Upper lobe of left lung (tissue), 6 donors: Measurements from ENCODE around the gene CORO6. TPM values are rescaled to one million over a fixed set of nuclear protein-coding genes. Genes with fewer than 3 reads are reported as not detected.

Experiments used
- ATAC-seq, 2 donors: fragments of 200-7000 bp; cut with Tn5 transposase; one replicate each; pipeline ENCODE4 v1.9.1; 2022; ENCODE audit warnings: mild to moderate bottlenecking in 2 of 2, moderate library complexity in 2 of 2; ENCODE audit not compliant: low FRiP score in 2 of 2
- DNase-seq, 2 donors: peaks; one replicate each; pipeline ENCODE4 v3.0.0-alpha.2; 2019 to 2020
- H3K27ac ChIP-seq, 4 donors: fragments of 200-600 bp; sonication (generic); one replicate each; pipeline ENCODE4 v1.5.1; 2016 to 2019
- H3K27me3 ChIP-seq, 4 donors: fragments of 200-600 bp; sonication (generic); one replicate each; pipeline ENCODE4 v1.5.1; 2017 to 2019
- H3K36me3 ChIP-seq, 4 donors: fragments of 200-600 bp; sonication (generic); one replicate each; pipeline ENCODE4 v1.5.1; 2016 to 2019
- H3K4me1 ChIP-seq, 4 donors: fragments of 200-600 bp; sonication (generic); one replicate each; pipeline ENCODE4 v1.5.1; 2018 to 2019
- H3K4me3 ChIP-seq, 4 donors: fragments of 200-600 bp; sonication (generic); one replicate each; pipeline ENCODE4 v1.5.1; 2017 to 2019; ENCODE audit warnings: mild to moderate bottlenecking in 2 of 4, moderate library complexity in 1 of 4
- H3K9me3 ChIP-seq, 4 donors: fragments of 200-600 bp; sonication (generic); one replicate each; pipeline ENCODE4 v1.5.1; 2018 to 2019
- CTCF ChIP-seq, 6 experiments: fragments of 450-650 bp in 4 of 6; fragments of 200-600 bp in 2 of 6; sonication (generic) in 2 of 6; IDR thresholded peaks; one replicate each; pipeline ENCODE4 v1.5.1; 2016 to 2019; ENCODE audit warnings: antibody characterized with exemption in 6 of 6
- EP300 ChIP-seq, 4 donors: sonication (generic); formaldehyde crosslinking; IDR thresholded peaks; one replicate each; pipeline ENCODE4 v1.5.1; 2017; ENCODE audit warnings: antibody characterized with exemption in 4 of 4, control low read depth in 2 of 4
- POLR2A ChIP-seq, 4 donors: fragments of 450-650 bp; IDR thresholded peaks; one replicate each; pipeline ENCODE4 v1.5.1; 2016 to 2017; ENCODE audit warnings: antibody characterized with exemption in 4 of 4, mild to moderate bottlenecking in 2 of 4
- POLR2AphosphoS5 ChIP-seq, 2 donors: sonication (generic); formaldehyde crosslinking; IDR thresholded peaks; one replicate each; pipeline ENCODE4 v1.5.1; 2017; ENCODE audit warnings: antibody characterized with exemption in 2 of 2
- WGBS, 2 donors: methylation state at CpG; one replicate each; pipeline ENCODE4 v1.1.5; 2017 to 2018; 5-methylcytosine and 5-hydroxymethylcytosine counted together
- total RNA-seq, 6 donors: library from RNA; depleted of rRNA in 4 of 6; stranded (reverse); fragments of >200 nt in 4 of 6; gene quantifications; one replicate each; pipeline versions ENCODE4 v1.1.0 to v1.2.1, GENCODE V29; 2016 to 2021
- donor health status: DM: no; HTN: no; CAD: no; lungs with moderate emphysema.
- donor health status: DM: no; HTN: yes; CAD: no; lungs with severe emphysema.

Gene CORO6
- total RNA-seq, 6 donors from 2014 or later: 7.3 to 137 (median 12.2) TPM

- H3K9me3 ChIP-seq: no peaks in the 10 kb centered on the region
- DNase-seq: no peak
- TF ChIP-seq CTCF (IDR thresholded peaks at IDR 0.05) (no peak), EP300 (IDR thresholded peaks at IDR 0.05) (no peak), POLR2AphosphoS5 (IDR thresholded peaks at IDR 0.05) (no peak), POLR2A (IDR thresholded peaks at IDR 0.05) (no peak)
- 90 to 95% methylated on average over 2 to 26 of the region's 37 CpGs for WGBS, 2 donors
- H3K27ac ChIP-seq: no peak overlapping the region
- peaks cover 11 to 73% (median 59%) of the 10 kb centered on the region in 4 donors for H3K36me3 ChIP-seq
- H3K4me3 ChIP-seq: no peak overlapping the region
- H3K27me3 ChIP-seq: no peaks in the 10 kb centered on the region
- no peak for ATAC-seq
- H3K4me1 ChIP-seq: peaks cover 11 to 24% (median 16%) of the 10 kb centered on the region in 4 donors
Observed at GRCh38 chr17:29576214-29577000, 46.3 kb downstream of the CORO6 start.

- Histone ChIP-seq H3K27ac (no peak overlapping the region), H3K36me3 (peaks cover 11 to 66% (median 55%) of the 10 kb centered on the region in 4 donors), H3K4me3 (no peak overlapping the region), H3K9me3 (no peaks in the 10 kb centered on the region), H3K27me3 (no peaks in the 10 kb centered on the region), H3K4me1 (peaks cover 10 to 24% (median 16%) of the 10 kb centered on the region in 4 donors)
- ATAC-seq: no peak
- WGBS, 2 donors: 92% methylated on average over 14 to 28 of the region's 28 CpGs
- DNase-seq: no peak
- no peak for TF ChIP-seq EP300 (IDR thresholded peaks at IDR 0.05)
- TF ChIP-seq CTCF (IDR thresholded peaks at IDR 0.05): no peak
- no peak for TF ChIP-seq POLR2A (IDR thresholded peaks at IDR 0.05)
- no peak for TF ChIP-seq POLR2AphosphoS5 (IDR thresholded peaks at IDR 0.05)
Observed at GRCh38 chr17:29575511-29576213, 47.0 kb downstream of the CORO6 start.

GRCh38 chr17:29574732-29575510 lies 47.8 kb downstream of the CORO6 start:
- Histone ChIP-seq H3K9me3 (no peaks in the 10 kb centered on the region), H3K27me3 (no peaks in the 10 kb centered on the region), H3K4me3 (no peak overlapping the region), H3K4me1 (peaks cover 3 to 21% (median 14%) of the 10 kb centered on the region in 4 donors), H3K27ac (no peak overlapping the region), H3K36me3 (peaks cover 11 to 61% (median 53%) of the 10 kb centered on the region in 4 donors)
- DNase-seq: no peak
- 88 to 92% methylated on average over 6 to 13 of the region's 17 CpGs for WGBS, 2 donors
- no peak for ATAC-seq
- TF ChIP-seq POLR2A (IDR thresholded peaks at IDR 0.05) (no peak), CTCF (IDR thresholded peaks at IDR 0.05) (no peak), POLR2AphosphoS5 (IDR thresholded peaks at IDR 0.05) (no peak), EP300 (IDR thresholded peaks at IDR 0.05) (no peak)

GRCh38 chr17:29573871-29574731 lies 48.6 kb downstream of the CORO6 start:
- peaks cover 9 to 28% (median 18%) of the 10 kb centered on the region in 4 donors for H3K4me1 ChIP-seq
- no peak for TF ChIP-seq CTCF (IDR thresholded peaks at IDR 0.05)
- TF ChIP-seq POLR2A (IDR thresholded peaks at IDR 0.05): no peak
- no peak for TF ChIP-seq POLR2AphosphoS5 (IDR thresholded peaks at IDR 0.05)
- TF ChIP-seq EP300 (IDR thresholded peaks at IDR 0.05): no peak
- ATAC-seq (no peak), DNase-seq (no peak)
- H3K27ac ChIP-seq: no peak overlapping the region
- H3K27me3 ChIP-seq: no peaks in the 10 kb centered on the region
- H3K36me3 ChIP-seq: peaks cover 11 to 61% (median 47%) of the 10 kb centered on the region in 4 donors
- H3K9me3 ChIP-seq: no peaks in the 10 kb centered on the region
- no peak overlapping the region for H3K4me3 ChIP-seq
- WGBS, 2 donors: 92 to 95% methylated on average over 13 to 14 of the region's 14 CpGs
